BE2C (cell line): ENCODE data around the gene MYH9.
"Not testable (repeated sequence)": the region's sequence is repeated elsewhere in the genome, so short reads cannot be mapped to it uniquely, and the experiment has no call there.

ENCODE experiments used
- DNase-seq: peaks from one replicate; pipeline ENCODE4 v3.0.0-alpha.2; 2020
- H3K27me3 ChIP-seq: fragments of 250-450 bp; sonication (Bioruptor Pico); 2 replicates; pipeline ENCODE4 v1.5.1; 2020; ENCODE audit warnings: mild to moderate bottlenecking
- H3K36me3 ChIP-seq: fragments of 250-450 bp; sonication (Bioruptor Pico); 2 replicates; pipeline ENCODE4 v1.5.1; 2020; ENCODE audit warnings: mild to moderate bottlenecking
- H3K4me1 ChIP-seq: fragments of 250-450 bp; sonication (Bioruptor Pico); 2 replicates; pipeline ENCODE4 v1.5.1; 2020
- H3K4me3 ChIP-seq: 2 replicates; pipeline ENCODE4 v1.5.1; 2011; ENCODE audit warnings: low read depth, low read length
- H3K9me3 ChIP-seq: fragments of 250-450 bp; sonication (Bioruptor Pico); 2 replicates; pipeline ENCODE4 v1.5.1; 2020
- TF ChIP-seq, protein P1 (sequence below): IDR thresholded peaks from 2 replicates; pipeline ENCODE4 v1.5.1; 2012; ENCODE audit warnings: mild to moderate bottlenecking, low read depth, low read length

Gene MYH9

GRCh38 chr22:36295247-36295646 lies 92.5 kb downstream of the MYH9 start:
- no peak for DNase-seq
- TF ChIP-seq, protein P1, sequence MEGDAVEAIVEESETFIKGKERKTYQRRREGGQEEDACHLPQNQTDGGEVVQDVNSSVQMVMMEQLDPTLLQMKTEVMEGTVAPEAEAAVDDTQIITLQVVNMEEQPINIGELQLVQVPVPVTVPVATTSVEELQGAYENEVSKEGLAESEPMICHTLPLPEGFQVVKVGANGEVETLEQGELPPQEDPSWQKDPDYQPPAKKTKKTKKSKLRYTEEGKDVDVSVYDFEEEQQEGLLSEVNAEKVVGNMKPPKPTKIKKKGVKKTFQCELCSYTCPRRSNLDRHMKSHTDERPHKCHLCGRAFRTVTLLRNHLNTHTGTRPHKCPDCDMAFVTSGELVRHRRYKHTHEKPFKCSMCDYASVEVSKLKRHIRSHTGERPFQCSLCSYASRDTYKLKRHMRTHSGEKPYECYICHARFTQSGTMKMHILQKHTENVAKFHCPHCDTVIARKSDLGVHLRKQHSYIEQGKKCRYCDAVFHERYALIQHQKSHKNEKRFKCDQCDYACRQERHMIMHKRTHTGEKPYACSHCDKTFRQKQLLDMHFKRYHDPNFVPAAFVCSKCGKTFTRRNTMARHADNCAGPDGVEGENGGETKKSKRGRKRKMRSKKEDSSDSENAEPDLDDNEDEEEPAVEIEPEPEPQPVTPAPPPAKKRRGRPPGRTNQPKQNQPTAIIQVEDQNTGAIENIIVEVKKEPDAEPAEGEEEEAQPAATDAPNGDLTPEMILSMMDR = no peak
- peaks cover 84% of the 10 kb centered on the region for H3K36me3 ChIP-seq
- H3K9me3 ChIP-seq = no peaks in the 10 kb centered on the region
- no peaks in the 10 kb centered on the region for H3K27me3 ChIP-seq
- no peaks in the 10 kb centered on the region for H3K4me1 ChIP-seq
- no peak overlapping the region for H3K4me3 ChIP-seq

GRCh38 chr22:36294801-36295200 lies 93.0 kb downstream of the MYH9 start:
- Histone ChIP-seq H3K4me3 (no peak overlapping the region), H3K9me3 (no peaks in the 10 kb centered on the region), H3K4me1 (no peaks in the 10 kb centered on the region), H3K27me3 (no peaks in the 10 kb centered on the region), H3K36me3 (peaks cover 79% of the 10 kb centered on the region)
- no peak for DNase-seq
- TF ChIP-seq, protein P1 = no peak

- Histone ChIP-seq H3K9me3 (no peaks in the 10 kb centered on the region), H3K4me3 (no peak overlapping the region), H3K36me3 (peaks cover 74% of the 10 kb centered on the region), H3K27me3 (no peaks in the 10 kb centered on the region), H3K4me1 (no peaks in the 10 kb centered on the region)
- TF ChIP-seq, protein P1 = no peak
- no peak for DNase-seq
These were observed 93.5 kb downstream of the MYH9 start for GRCh38 chr22:36294293-36294620.

DNA sequence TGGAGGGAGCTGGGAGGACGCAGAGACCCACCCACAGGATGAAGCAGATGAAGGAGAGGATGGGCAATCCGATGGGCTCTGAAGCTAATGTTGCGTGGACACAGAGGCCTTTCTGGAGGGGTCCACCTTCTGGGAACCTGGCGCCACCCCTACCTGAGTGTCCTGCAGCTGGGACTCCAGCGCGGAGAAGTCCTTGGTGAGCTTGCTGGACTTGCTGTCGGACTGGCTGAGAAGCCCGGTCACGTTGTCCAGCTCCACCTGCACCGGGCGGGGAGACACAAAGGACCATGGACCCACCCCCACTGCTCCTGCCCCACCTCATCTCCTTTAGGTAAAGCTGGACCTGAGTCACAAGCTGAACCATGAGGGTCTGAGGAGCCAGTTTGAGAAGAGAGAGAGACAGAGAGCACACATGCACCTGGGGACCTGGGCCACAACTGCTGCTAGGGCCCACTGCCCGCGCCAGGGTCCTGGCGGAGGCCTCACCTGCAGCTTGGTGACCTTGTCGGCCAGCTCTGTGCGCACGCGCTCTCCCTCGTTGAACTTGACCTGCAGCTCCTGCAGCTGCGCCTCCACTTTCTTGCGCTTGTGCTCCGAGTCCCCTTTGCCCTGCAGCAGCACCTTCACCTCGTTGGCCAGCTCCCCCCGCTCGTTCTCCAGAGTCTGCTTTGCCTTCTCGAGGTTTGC lies 94.0 kb downstream of the MYH9 start:
- H3K4me3 ChIP-seq = no peak overlapping the region
- DNase-seq = no peak
- TF ChIP-seq, protein P1 = no peak
- H3K36me3 ChIP-seq = peaks cover 74% of the 10 kb centered on the region
- no peaks in the 10 kb centered on the region for H3K27me3 ChIP-seq
- H3K4me1 ChIP-seq = no peaks in the 10 kb centered on the region
- H3K9me3 ChIP-seq = no peaks in the 10 kb centered on the region

DNA sequence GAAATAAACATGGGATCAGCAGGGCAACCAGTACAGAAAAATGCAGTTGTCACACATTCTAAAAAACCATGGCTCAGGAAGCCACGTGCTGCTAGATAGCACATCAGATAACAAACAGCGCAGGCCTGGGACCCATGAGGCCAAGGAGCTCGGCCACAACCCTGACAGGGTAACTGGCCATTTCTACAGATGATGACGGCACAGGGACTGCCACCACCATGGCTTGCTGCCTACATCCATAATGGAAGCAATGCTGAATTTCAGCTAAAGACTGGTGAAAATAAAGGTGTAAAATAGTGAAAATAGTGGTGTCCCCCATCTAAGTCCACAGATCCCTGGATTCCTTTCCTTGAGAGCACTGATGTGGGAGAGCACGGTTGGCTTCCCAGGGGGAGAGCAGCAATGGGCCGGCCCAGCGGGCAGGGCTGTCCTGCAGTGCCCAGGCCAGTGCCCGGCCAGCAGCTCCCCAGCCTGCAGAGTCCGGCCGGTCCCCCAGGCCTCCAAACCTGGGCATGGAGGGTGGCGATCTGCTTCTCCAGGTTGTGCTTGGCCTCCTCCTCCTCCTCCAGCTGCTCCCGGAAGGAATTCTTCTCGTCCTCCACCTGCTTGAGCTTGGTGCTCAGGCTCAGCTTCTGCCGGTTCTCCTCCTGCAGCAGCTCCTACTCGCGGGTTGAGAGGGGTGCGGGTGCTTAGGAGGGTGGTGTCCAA lies 94.8 kb downstream of the MYH9 start:
- Histone ChIP-seq H3K36me3 (peaks cover 73% of the 10 kb centered on the region), H3K4me1 (no peaks in the 10 kb centered on the region), H3K4me3 (no peak overlapping the region), H3K9me3 (no peaks in the 10 kb centered on the region), H3K27me3 (no peaks in the 10 kb centered on the region)
- DNase-seq = no peak
- TF ChIP-seq, protein P1 = no peak

- H3K36me3 ChIP-seq = peaks cover 69% of the 10 kb centered on the region
- no peaks in the 10 kb centered on the region for H3K9me3 ChIP-seq
- TF ChIP-seq, protein P1 = no peak
- no peak overlapping the region for H3K4me3 ChIP-seq
- DNase-seq = no peak
- no peaks in the 10 kb centered on the region for H3K27me3 ChIP-seq
- no peaks in the 10 kb centered on the region for H3K4me1 ChIP-seq
These were observed 95.7 kb downstream of the MYH9 start for GRCh38 chr22:36291831-36292740.

DNA sequence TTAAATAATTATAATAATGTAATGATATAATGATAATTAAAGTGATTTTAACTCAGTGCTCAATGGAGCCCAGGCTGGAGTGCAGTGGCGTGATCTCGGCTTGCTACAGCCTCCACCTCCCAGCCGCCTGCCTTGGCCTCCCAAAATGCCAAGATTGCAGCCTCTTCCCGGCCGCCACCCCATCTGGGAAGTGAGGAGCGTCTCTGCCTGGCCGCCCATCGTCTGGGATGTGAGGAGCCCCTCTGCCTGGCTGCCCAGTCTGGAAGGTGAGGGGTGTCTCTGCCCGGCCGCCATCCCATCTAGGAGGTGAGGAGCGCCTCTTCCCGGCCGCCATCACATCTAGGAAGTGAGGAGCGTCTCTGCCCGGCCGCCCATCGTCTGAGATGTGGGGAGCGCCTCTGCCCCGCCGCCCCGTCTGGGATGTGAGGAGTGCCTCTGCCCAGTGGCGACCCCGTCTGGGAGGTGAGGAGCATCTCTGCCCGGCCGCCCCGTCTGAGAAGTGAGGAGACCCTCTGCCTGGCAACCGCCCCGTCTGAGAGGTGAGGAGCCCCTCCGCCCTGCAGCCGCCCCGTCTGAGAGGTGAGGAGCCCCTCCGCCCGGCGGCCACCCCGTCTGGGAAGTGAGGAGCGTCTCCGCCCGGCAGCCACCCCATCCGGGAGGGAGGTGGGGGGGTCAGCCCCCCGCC lies 97.2 kb downstream of the MYH9 start:
- not testable (repeated sequence) for H3K4me1 ChIP-seq, H3K4me3 ChIP-seq, H3K9me3 ChIP-seq, H3K27me3 ChIP-seq, DNase-seq
- peaks cover 69% of the 10 kb centered on the region for H3K36me3 ChIP-seq

GRCh38 chr22:36289948-36290371 lies 97.8 kb downstream of the MYH9 start:
- not testable (repeated sequence) for H3K4me1 ChIP-seq, H3K9me3 ChIP-seq, H3K27me3 ChIP-seq, H3K4me3 ChIP-seq, DNase-seq
- peaks cover 69% of the 10 kb centered on the region for H3K36me3 ChIP-seq
